EH (cell line): ENCODE data around the gene IL13RA1.
"Not testable (repeated sequence)": the region's sequence is repeated elsewhere in the genome, so short reads cannot be mapped to it uniquely, and the experiment has no call there.

Experiments
- DNase-seq: peaks from one replicate; pipeline ENCODE4 v3.0.0-alpha.2; 2015; ENCODE audit warnings: low read depth

The IL13RA1 gene

GRCh38 chrX:118726887-118727685 is at the start of gene IL13RA1:
Gene IL13RA1, plus strand, starts transcription at chrX:118727606. Its CDS starts 33 bp downstream, at chrX:118727639.
- peak; percentile 87 for DNase-seq

- DNase-seq, result peak; percentile 3
Observed at GRCh38 chrX:118679290-118679689, 48.1 kb upstream of the IL13RA1 start.

- peak; percentile 1 for DNase-seq
Observed at GRCh38 chrX:118682258-118683014, 45.0 kb upstream of the IL13RA1 start.

GRCh38 chrX:118685393-118685792 is 42.0 kb upstream of the IL13RA1 start:
- DNase-seq, result no peak

GRCh38 chrX:118688935-118689334 is 38.5 kb upstream of the IL13RA1 start:
- DNase-seq, result no peak

GRCh38 chrX:118693843-118694242 is 33.6 kb upstream of the IL13RA1 start:
- peak; percentile 4 for DNase-seq

GRCh38 chrX:118694638-118695037 is 32.8 kb upstream of the IL13RA1 start:
- DNase-seq, result peak; percentile 66

- DNase-seq, result peak; percentile 70
Observed at GRCh38 chrX:118698516-118699170, 28.8 kb upstream of the IL13RA1 start.

GRCh38 chrX:118702741-118703140 is 24.7 kb upstream of the IL13RA1 start:
- DNase-seq, result no peak

- no peak for DNase-seq
Observed at GRCh38 chrX:118706681-118707080, 20.7 kb upstream of the IL13RA1 start.

- no peak for DNase-seq
Observed at GRCh38 chrX:118714521-118714920, 12.9 kb upstream of the IL13RA1 start.

GRCh38 chrX:118715917-118716316 is 11.5 kb upstream of the IL13RA1 start:
- not testable (repeated sequence) for DNase-seq

GRCh38 chrX:118716833-118717232 is 10.6 kb upstream of the IL13RA1 start:
- DNase-seq, result not testable (repeated sequence)

- DNase-seq, result no peak
Observed at GRCh38 chrX:118717678-118718391, 9.6 kb upstream of the IL13RA1 start.

GRCh38 chrX:118718737-118719136 is 8.7 kb upstream of the IL13RA1 start:
- no peak for DNase-seq

- DNase-seq, result no peak
Observed at GRCh38 chrX:118720058-118720707, 7.2 kb upstream of the IL13RA1 start.

- no peak for DNase-seq
Observed at GRCh38 chrX:118723376-118723775, 4.0 kb upstream of the IL13RA1 start.

- DNase-seq, result no peak
Observed at GRCh38 chrX:118724365-118724764, 3.0 kb upstream of the IL13RA1 start.

GRCh38 chrX:118724775-118725174 is 2.6 kb upstream of the IL13RA1 start:
- peak; percentile 32 for DNase-seq

GRCh38 chrX:118726396-118726795 is 1.0 kb upstream of the IL13RA1 start:
- DNase-seq, result no peak

- DNase-seq, result peak; percentile 57
Observed at GRCh38 chrX:118727686-118728339, 407 bp downstream of the IL13RA1 start.
